Nephron progenitor cell (in vitro differentiated cells): ENCODE measurements around the gene BTBD9.

Source experiments
- DNase-seq: peaks from one replicate; pipeline ENCODE4 v3.0.0; 2021
- H3K27ac Mint-ChIP-seq: 2 replicates; pipeline ENCODE4 v1.8.0; 2021; ENCODE audit warnings: mild to moderate bottlenecking, moderate library complexity, mixed read lengths
- H3K27me3 Mint-ChIP-seq: 2 replicates; pipeline ENCODE4 v1.8.0; 2021; ENCODE audit warnings: mild to moderate bottlenecking, low read depth, mixed read lengths; ENCODE audit not compliant: poor library complexity
- H3K36me3 Mint-ChIP-seq: 2 replicates; pipeline ENCODE4 v1.8.0; 2021; ENCODE audit warnings: low read depth, mixed read lengths
- H3K4me1 Mint-ChIP-seq: 2 replicates; pipeline ENCODE4 v1.8.0; 2021; ENCODE audit warnings: mixed read lengths
- H3K4me3 Mint-ChIP-seq: 2 replicates; pipeline ENCODE4 v1.8.0; 2021; ENCODE audit warnings: mild to moderate bottlenecking, moderate library complexity, mixed read lengths
- H3K9me3 Mint-ChIP-seq: 2 replicates; pipeline ENCODE4 v1.8.0; 2021; ENCODE audit warnings: mild to moderate bottlenecking, moderate library complexity, mixed read lengths
- TF ChIP-seq, protein P1 (sequence below): fragments of 200-600 bp; sonication (generic); IDR thresholded peaks from 2 replicates; pipeline ENCODE4 v1.5.0; 2021; ENCODE audit warnings: antibody characterized with exemption

BTBD9 gene

DNA sequence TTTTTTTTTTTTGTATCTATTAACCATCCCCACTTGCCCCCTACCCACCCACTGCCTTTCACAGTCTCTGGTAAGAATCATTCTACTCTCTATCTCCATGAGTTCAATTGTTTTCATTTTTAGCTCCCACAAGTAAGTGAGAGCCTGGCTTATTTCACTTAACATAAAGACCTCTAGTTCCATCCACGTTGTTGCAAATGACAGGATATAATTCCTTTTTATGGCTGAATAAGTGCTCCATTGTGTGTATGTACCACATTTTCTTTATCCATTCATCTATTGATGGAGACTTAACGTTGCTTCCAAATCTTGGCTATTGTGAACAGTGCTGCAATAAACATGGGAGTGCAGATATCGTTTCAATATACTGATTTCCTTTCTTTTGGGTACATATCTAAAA lies 328.5 kb downstream of the BTBD9 start:
- H3K9me3 Mint-ChIP-seq: no peaks in the 10 kb centered on the region
- no peak overlapping the region for H3K27ac Mint-ChIP-seq
- TF ChIP-seq, protein P1, sequence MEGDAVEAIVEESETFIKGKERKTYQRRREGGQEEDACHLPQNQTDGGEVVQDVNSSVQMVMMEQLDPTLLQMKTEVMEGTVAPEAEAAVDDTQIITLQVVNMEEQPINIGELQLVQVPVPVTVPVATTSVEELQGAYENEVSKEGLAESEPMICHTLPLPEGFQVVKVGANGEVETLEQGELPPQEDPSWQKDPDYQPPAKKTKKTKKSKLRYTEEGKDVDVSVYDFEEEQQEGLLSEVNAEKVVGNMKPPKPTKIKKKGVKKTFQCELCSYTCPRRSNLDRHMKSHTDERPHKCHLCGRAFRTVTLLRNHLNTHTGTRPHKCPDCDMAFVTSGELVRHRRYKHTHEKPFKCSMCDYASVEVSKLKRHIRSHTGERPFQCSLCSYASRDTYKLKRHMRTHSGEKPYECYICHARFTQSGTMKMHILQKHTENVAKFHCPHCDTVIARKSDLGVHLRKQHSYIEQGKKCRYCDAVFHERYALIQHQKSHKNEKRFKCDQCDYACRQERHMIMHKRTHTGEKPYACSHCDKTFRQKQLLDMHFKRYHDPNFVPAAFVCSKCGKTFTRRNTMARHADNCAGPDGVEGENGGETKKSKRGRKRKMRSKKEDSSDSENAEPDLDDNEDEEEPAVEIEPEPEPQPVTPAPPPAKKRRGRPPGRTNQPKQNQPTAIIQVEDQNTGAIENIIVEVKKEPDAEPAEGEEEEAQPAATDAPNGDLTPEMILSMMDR: no peak
- H3K4me3 Mint-ChIP-seq: no peak overlapping the region
- H3K4me1 Mint-ChIP-seq: peaks cover 19% of the 10 kb centered on the region
- peaks cover 4% of the 10 kb centered on the region for H3K27me3 Mint-ChIP-seq
- DNase-seq: no peak
- no peaks in the 10 kb centered on the region for H3K36me3 Mint-ChIP-seq

DNA sequence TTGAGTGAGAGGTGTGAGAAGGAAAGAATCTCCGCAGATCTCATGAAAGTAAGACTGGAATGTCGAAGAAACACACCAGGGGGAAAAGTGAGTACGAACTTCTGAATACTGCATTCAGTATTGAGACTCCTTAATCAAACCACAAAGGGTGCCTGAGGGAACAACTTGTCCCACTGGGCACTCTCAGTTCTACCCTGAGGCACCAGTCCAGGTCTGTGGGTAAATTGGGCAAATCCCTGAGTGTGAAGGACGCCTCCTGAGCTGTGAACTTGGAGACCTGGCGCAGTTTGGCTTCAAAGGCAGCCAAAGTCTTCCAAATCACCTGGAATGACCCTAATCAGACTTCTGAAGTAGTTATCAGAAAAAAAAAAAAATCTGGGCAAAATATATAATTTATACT lies 329.7 kb downstream of the BTBD9 start:
- Mint-ChIP-seq H3K27me3 (peaks cover 4% of the 10 kb centered on the region), H3K4me3 (no peak overlapping the region), H3K4me1 (peaks cover 22% of the 10 kb centered on the region), H3K9me3 (no peaks in the 10 kb centered on the region), H3K36me3 (no peaks in the 10 kb centered on the region), H3K27ac (no peak overlapping the region)
- DNase-seq: no peak
- TF ChIP-seq, protein P1: no peak

DNA sequence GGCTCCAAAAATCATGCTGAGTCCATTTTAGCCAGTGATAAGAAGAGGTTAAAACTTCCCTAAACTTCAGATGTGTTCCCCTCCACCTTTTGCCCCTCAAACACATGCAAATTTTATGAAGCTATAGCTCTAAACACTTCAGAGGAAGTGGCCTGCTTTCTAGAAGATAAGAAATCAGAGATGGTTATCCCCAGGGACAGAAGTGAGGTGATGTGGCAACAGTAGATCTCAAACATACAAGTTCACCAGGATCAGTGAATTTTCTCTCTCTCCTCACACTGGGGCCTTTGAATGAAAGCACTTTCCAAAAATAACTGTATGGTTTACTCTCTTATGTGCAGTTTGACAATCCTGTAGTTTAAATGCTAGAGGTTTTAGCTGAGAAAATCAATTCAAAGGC lies 332.0 kb downstream of the BTBD9 start:
- H3K27ac Mint-ChIP-seq: peak overlapping the region; percentile 3
- H3K36me3 Mint-ChIP-seq: no peaks in the 10 kb centered on the region
- TF ChIP-seq, protein P1: no peak
- H3K4me3 Mint-ChIP-seq: no peak overlapping the region
- peaks cover 4% of the 10 kb centered on the region for H3K27me3 Mint-ChIP-seq
- no peaks in the 10 kb centered on the region for H3K9me3 Mint-ChIP-seq
- peaks cover 22% of the 10 kb centered on the region for H3K4me1 Mint-ChIP-seq
- no peak for DNase-seq

DNA sequence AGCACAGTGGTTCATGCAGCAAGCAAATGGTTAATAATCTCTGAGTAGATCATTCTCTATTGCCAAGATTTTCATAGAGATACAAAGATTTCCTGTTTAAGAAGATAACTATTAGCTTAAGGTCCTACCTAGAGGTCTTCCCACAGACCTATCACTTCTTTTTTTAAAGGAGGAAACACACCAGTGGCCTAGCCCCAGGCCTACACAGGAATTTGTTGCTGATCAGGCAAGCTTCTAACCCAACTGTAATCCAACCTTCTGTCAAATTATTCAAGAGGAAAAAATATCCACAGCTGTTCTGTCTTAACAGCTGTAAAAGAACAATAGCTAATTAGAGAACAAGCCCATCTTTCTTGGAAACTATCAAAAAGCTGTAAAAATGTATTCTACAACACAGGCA lies 332.8 kb downstream of the BTBD9 start:
- no peak for DNase-seq

DNA sequence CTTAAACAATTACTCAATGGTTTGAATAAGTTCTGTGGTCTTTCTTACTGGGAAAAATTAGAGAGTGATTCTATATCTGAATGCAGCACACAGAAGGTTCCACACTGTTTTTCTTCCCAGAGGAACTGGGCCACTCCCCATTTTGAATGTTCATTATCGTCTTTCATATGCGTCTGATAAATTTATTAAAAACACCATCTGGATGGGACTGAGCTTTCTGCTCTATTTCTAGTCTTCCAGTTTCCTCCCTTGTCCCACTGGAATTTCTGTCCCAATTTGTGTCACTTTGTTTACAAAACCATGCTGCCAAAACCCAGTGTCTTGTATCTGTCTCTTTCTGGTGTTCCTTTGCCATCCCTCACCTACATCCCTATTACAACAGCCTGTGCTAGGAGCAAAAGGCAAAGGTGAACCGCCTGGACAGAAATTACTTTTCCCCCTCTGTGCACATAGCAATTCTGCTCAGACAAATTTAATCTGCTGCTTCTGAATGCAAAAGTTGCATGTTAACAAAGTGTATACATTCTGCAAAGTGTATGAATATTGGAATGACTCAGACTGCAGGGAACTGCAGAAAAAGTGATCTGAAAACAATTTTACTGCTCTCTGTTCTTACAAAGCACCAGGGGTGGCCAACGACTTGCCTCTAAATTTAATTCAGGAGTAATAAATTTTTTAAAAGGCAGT lies 333.6 kb downstream of the BTBD9 start:
- Mint-ChIP-seq H3K27ac (peak overlapping the region; percentile 56), H3K4me1 (peaks cover 22% of the 10 kb centered on the region), H3K9me3 (no peaks in the 10 kb centered on the region), H3K27me3 (no peaks in the 10 kb centered on the region), H3K4me3 (no peak overlapping the region), H3K36me3 (no peaks in the 10 kb centered on the region)
- TF ChIP-seq, protein P1: no peak
- no peak for DNase-seq

More for the DNA sequence above, 332.8 kb downstream of the BTBD9 start:
- TF ChIP-seq, protein P1: no peak
- H3K4me3 Mint-ChIP-seq: no peak overlapping the region
- H3K4me1 Mint-ChIP-seq: peaks cover 22% of the 10 kb centered on the region
- H3K36me3 Mint-ChIP-seq: no peaks in the 10 kb centered on the region
- no peaks in the 10 kb centered on the region for H3K9me3 Mint-ChIP-seq
- H3K27me3 Mint-ChIP-seq: peaks cover 4% of the 10 kb centered on the region
- no peak overlapping the region for H3K27ac Mint-ChIP-seq

DNA sequence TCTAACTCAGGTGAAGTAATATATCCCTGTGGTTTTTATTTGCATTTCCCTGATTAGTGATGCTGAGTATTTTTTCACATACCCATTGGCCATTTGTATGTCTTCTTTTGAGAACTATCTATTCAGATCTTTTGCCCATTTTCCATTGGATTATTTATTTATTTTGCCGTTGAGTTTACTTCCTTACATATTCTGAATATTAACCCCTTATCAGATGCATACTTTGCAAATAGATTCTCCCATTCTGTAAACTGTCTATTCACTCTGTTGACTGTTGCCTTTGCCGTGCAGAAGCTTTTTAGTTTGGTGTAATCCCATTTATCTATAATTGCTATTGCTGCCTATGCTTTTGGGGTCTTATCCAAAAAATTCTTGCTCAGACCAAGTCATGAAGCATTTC lies 336.9 kb downstream of the BTBD9 start:
- Mint-ChIP-seq H3K9me3 (peaks cover 6% of the 10 kb centered on the region), H3K36me3 (peaks cover 5% of the 10 kb centered on the region), H3K4me3 (no peak overlapping the region), H3K4me1 (peaks cover 20% of the 10 kb centered on the region), H3K27me3 (no peaks in the 10 kb centered on the region), H3K27ac (no peak overlapping the region)
- no peak for DNase-seq
- TF ChIP-seq, protein P1: no peak
